CD4-positive, alpha-beta T cell treated with Interleukin-1 beta for 1 hour (primary cell): ENCODE data around the gene AIM2.
A peak's percentile ranks its signal among the peaks of the same experiment; 100 is the strongest.
"Not testable (repeated sequence)": the region's sequence is repeated elsewhere in the genome, so short reads cannot be mapped to it uniquely, and the experiment has no call there.

ENCODE experiments used
- DNase-seq, 2 donors: peaks; one replicate each; pipeline ENCODE4 v3.0.0-alpha.2; 2020 to 2022

The AIM2 gene

GRCh38 chr1:159079525-159079924 lies 3.0 kb upstream of the AIM2 start:
- DNase-seq, result no peak

- DNase-seq, result peak; percentile 86 to 96
Measured at GRCh38 chr1:159077120-159077961, 775 bp upstream of the AIM2 start.

GRCh38 chr1:159071970-159072582 lies 4.5 kb downstream of the AIM2 start:
- DNase-seq, result peak in 1 of 2 donors; percentile 63

GRCh38 chr1:159068886-159069285 lies 7.7 kb downstream of the AIM2 start:
- peak in 1 of 2 donors; percentile 26 for DNase-seq

- DNase-seq, result peak; percentile 38 to 44
Measured at GRCh38 chr1:159067699-159068621, 8.6 kb downstream of the AIM2 start.

- DNase-seq, result no peak
Measured at GRCh38 chr1:159066108-159066507, 10.5 kb downstream of the AIM2 start.

GRCh38 chr1:159065106-159065505 lies 11.5 kb downstream of the AIM2 start:
- DNase-seq, result no peak

GRCh38 chr1:159058751-159059150 lies 17.8 kb downstream of the AIM2 start:
- DNase-seq, result no peak

- DNase-seq, result no peak
Measured at GRCh38 chr1:159056069-159056698, 20.4 kb downstream of the AIM2 start.

- DNase-seq, result peak in 1 of 2 donors; percentile 15
Measured at GRCh38 chr1:159055181-159055641, 21.4 kb downstream of the AIM2 start.

GRCh38 chr1:159054427-159054826 lies 22.1 kb downstream of the AIM2 start:
- DNase-seq, result no peak

- no peak for DNase-seq
Measured at GRCh38 chr1:159051436-159051835, 25.1 kb downstream of the AIM2 start.

GRCh38 chr1:159046486-159046885 lies 30.1 kb downstream of the AIM2 start:
- DNase-seq, result peak in 1 of 2 donors; percentile 35

- no peak for DNase-seq
Measured at GRCh38 chr1:159040893-159041724, 35.5 kb downstream of the AIM2 start.

GRCh38 chr1:159040206-159040605 lies 36.4 kb downstream of the AIM2 start:
- no peak for DNase-seq

GRCh38 chr1:159030877-159031447 lies 45.6 kb downstream of the AIM2 start:
- no peak for DNase-seq

- DNase-seq, result no peak
Measured at GRCh38 chr1:159030311-159030710, 46.3 kb downstream of the AIM2 start.

GRCh38 chr1:159026841-159027240 lies 49.7 kb downstream of the AIM2 start:
- DNase-seq, result not testable (repeated sequence)

GRCh38 chr1:159025043-159025442 lies 51.5 kb downstream of the AIM2 start:
- DNase-seq, result no peak

- no peak for DNase-seq
Measured at GRCh38 chr1:159023723-159024122, 52.8 kb downstream of the AIM2 start.

- DNase-seq, result peak; percentile 69 to 78
Measured at GRCh38 chr1:159015440-159015909, 61.1 kb downstream of the AIM2 start.
